Naive thymus-derived CD4-positive, alpha-beta T cell (primary cell): ENCODE results near the gene PLD4. TPM values are rescaled to one million over a fixed set of nuclear protein-coding genes. Genes with fewer than 3 reads are reported as not detected.
"Not testable (repeated sequence)": the region's sequence is repeated elsewhere in the genome, so short reads cannot be mapped to it uniquely, and the experiment has no call there.

Source experiments
- ATAC-seq: fragments of 150-1000 bp; cut with Tn5 transposase; 2 replicates; pipeline ENCODE4 v1.10.0; 2021; ENCODE audit warnings: mild to moderate bottlenecking, moderate library complexity
- CTCF ChIA-PET: fragments of 350-600 bp; sonication (Branson Sonifier 250); formaldehyde crosslinking; loops from one replicate; lab custom pipeline; 2021; ENCODE audit warnings: antibody characterized with exemption; lab: Charles Lee
- POLR2A ChIA-PET: fragments of 350-600 bp; sonication (Branson Sonifier 250); formaldehyde crosslinking; loops from one replicate; lab custom pipeline; 2021; ENCODE audit warnings: antibody characterized with exemption, inconsistent platforms; lab: Charles Lee
- DNase-seq, 9 donors: peaks; one replicate each; pipeline versions ENCODE4 v3.0.0 to v3.0.0-alpha.2; 2020 to 2022; ENCODE audit warnings: mixed read lengths in 1 of 9
- H3K27ac ChIP-seq: one replicate; pipeline ENCODE4 v1.7.0; 2013; ENCODE audit warnings: mild to moderate bottlenecking, low read depth, low read length, moderate library complexity
- H3K27me3 ChIP-seq, 2 donors: one replicate each; pipeline ENCODE4 v1.7.0; 2013; ENCODE audit warnings: low read length in 2 of 2, mild to moderate bottlenecking in 2 of 2, moderate library complexity in 2 of 2; ENCODE audit not compliant: control insufficient read depth in 2 of 2, insufficient read depth in 2 of 2
- H3K36me3 ChIP-seq, 3 experiments: 1 replicate in 2 of 3; 2 replicates in 1 of 3; pipeline ENCODE4 v1.7.0; 2013; ENCODE audit warnings: low read length in 3 of 3, mild to moderate bottlenecking in 3 of 3, moderate library complexity in 1 of 3; ENCODE audit not compliant: insufficient read depth in 3 of 3, control insufficient read depth in 2 of 3
- H3K4me1 ChIP-seq, 2 donors: one replicate each; pipeline ENCODE4 v1.7.0; 2013; ENCODE audit warnings: low read length in 2 of 2, mild to moderate bottlenecking in 2 of 2, moderate library complexity in 1 of 2; ENCODE audit not compliant: control insufficient read depth in 2 of 2, insufficient read depth in 2 of 2
- H3K4me3 ChIP-seq: 2 replicates; pipeline ENCODE4 v1.7.0; 2013; ENCODE audit warnings: mild to moderate bottlenecking, low read length
- H3K9me3 ChIP-seq, 3 experiments: 1 replicate in 2 of 3; 2 replicates in 1 of 3; pipeline ENCODE4 v1.7.0; 2013; ENCODE audit warnings: low read length in 3 of 3; ENCODE audit not compliant: control insufficient read depth in 2 of 3
- H3K27ac Mint-ChIP-seq, 9 donors: one replicate each; pipeline ENCODE4 v1.8.0; 2020 to 2022; ENCODE audit warnings: mixed read lengths in 9 of 9, mild to moderate bottlenecking in 8 of 9, moderate library complexity in 5 of 9, inconsistent platforms in 2 of 9
- H3K27me3 Mint-ChIP-seq, 5 donors: one replicate each; pipeline ENCODE4 v1.8.0; 2021 to 2022; ENCODE audit warnings: mixed read lengths in 5 of 5, mild to moderate bottlenecking in 1 of 5
- H3K36me3 Mint-ChIP-seq, 5 donors: one replicate each; pipeline ENCODE4 v1.8.0; 2020 to 2022; ENCODE audit warnings: mixed read lengths in 5 of 5, mild to moderate bottlenecking in 3 of 5, inconsistent platforms in 1 of 5
- H3K4me1 Mint-ChIP-seq, 7 donors: one replicate each; pipeline ENCODE4 v1.8.0; 2020 to 2022; ENCODE audit warnings: mixed read lengths in 7 of 7, mild to moderate bottlenecking in 3 of 7, inconsistent platforms in 1 of 7
- H3K4me3 Mint-ChIP-seq, 10 donors: one replicate each; pipeline ENCODE4 v1.8.0; 2020 to 2022; ENCODE audit warnings: mild to moderate bottlenecking in 10 of 10, mixed read lengths in 10 of 10, moderate library complexity in 6 of 10, inconsistent platforms in 2 of 10
- H3K9me3 Mint-ChIP-seq, 11 donors: one replicate each; pipeline ENCODE4 v1.8.0; 2020 to 2022; ENCODE audit warnings: mixed read lengths in 11 of 11, mild to moderate bottlenecking in 4 of 11, inconsistent platforms in 1 of 11, moderate library complexity in 1 of 11
- intact Hi-C, 2 donors: fragments of 100-400 bp; cut with micrococcal nuclease; formaldehyde crosslinking; loops; one replicate each; pipeline ENCODE4 v1.15.1; 2023
- polyA plus RNA-seq, 2 donors: library from polyadenylated mRNA; unstranded; fragments of 300-500 nt; fragmentation: Illumina TruSeq; gene quantifications; one replicate each; pipeline ENCODE4 v1.2.3, GENCODE V29; 2021
- total RNA-seq, 6 experiments: library from RNA in 5 of 6; stranded (reverse) in 5 of 6; gene quantifications; 1 replicate in 5 of 6; 2 replicates in 1 of 6; pipeline ENCODE4 v1.2.3 and lab custom pipeline; 2021 to 2026

PLD4 gene
- total and polyA plus RNA-seq, 7 experiments from 2014 or later = 0.10 to 32.0 (median 0.80) TPM; not detected in 1

GRCh38 chr14:104938960-104939359 lies 14.3 kb downstream of the PLD4 start:
- H3K36me3 Mint-ChIP-seq = peaks cover 0 to 4% (median 0%) of the 10 kb centered on the region in 5 donors
- Histone ChIP-seq H3K27ac (no peak overlapping the region), H3K36me3 (no peaks in the 10 kb centered on the region), H3K9me3 (no peaks in the 10 kb centered on the region), H3K4me1 (peaks cover 0 to 4% of the 10 kb centered on the region in 2 donors), H3K27me3 (no peaks in the 10 kb centered on the region), H3K4me3 (no peak overlapping the region)
- intact Hi-C loops = no loop called here
- ATAC-seq = no peak
- DNase-seq = no peak
- ChIA-PET POLR2A (no interaction called here), CTCF (interaction anchor here (0.9 kb wide), 1 partner anchor 10 kb away, joined by 3 read pairs; no protein-coding TSS in a partner anchor)
- no peaks in the 10 kb centered on the region for H3K9me3 Mint-ChIP-seq
- no peak overlapping the region for H3K27ac Mint-ChIP-seq
- H3K4me1 Mint-ChIP-seq = peaks cover 4 to 11% (median 8%) of the 10 kb centered on the region in 7 donors
- no peak overlapping the region for H3K4me3 Mint-ChIP-seq
- peaks cover 0 to 40% (median 3%) of the 10 kb centered on the region in 5 donors for H3K27me3 Mint-ChIP-seq

DNA sequence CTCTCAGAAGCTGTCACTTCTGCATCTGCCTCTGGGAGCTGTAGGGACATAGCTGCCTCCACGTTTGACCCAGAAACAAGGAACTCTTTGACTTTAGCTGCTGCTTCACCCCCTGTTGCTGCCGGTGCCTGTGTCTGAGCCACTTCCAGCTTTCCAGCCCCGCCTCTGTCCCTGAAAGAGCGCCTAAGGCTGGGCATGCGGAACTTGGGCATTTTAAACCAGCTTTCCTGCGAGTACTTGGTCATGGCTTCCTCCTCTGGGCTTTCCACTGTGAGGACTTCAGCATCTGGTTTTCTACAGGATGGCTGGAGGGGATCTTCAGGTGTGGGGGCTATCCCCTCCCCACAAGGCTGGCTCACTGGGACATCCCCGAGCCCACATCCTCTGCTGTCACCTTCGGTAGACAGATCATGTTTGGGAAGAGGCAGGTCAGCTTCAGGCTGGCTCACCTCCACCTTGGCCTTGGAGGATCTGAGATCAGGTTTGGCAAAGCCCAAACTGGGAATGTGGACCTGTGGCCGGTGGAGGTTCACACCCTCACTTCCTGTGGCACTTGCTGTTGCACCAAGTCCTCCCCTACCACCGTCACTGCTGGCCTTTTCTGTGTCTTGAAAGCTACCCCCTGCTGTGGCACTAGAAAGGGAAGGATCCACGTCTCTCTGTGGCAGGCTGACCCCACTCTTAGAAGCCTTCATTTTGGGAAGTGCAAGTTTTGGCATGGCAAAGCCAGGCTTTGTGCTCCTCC lies 15.2 kb downstream of the PLD4 start:
- H3K27me3 ChIP-seq = no peaks in the 10 kb centered on the region
- Mint-ChIP-seq H3K9me3 (no peaks in the 10 kb centered on the region), H3K36me3 (no peaks in the 10 kb centered on the region), H3K27ac (no peak overlapping the region), H3K4me3 (no peak overlapping the region), H3K27me3 (peaks cover 0 to 32% (median 3%) of the 10 kb centered on the region in 5 donors), H3K4me1 (peaks cover 0 to 3% (median under 1%) of the 10 kb centered on the region in 7 donors)
- no peak for ATAC-seq
- H3K4me3 ChIP-seq = no peak overlapping the region
- no peak overlapping the region for H3K27ac ChIP-seq
- CTCF ChIA-PET = interaction anchor here (0.9 kb wide), 1 partner anchor 11 kb away, joined by 3 read pairs; no protein-coding TSS in a partner anchor
- no peaks in the 10 kb centered on the region for H3K36me3 ChIP-seq
- DNase-seq = no peak
- POLR2A ChIA-PET = no interaction called here
- no peaks in the 10 kb centered on the region for H3K4me1 ChIP-seq
- intact Hi-C loops = no loop called here
- no peaks in the 10 kb centered on the region for H3K9me3 ChIP-seq

- ATAC-seq (no peak), DNase-seq (no peak)
- Mint-ChIP-seq H3K9me3 (no peaks in the 10 kb centered on the region), H3K27me3 (peaks cover 0 to 25% (median 3%) of the 10 kb centered on the region in 5 donors), H3K4me1 (no peaks in the 10 kb centered on the region), H3K4me3 (no peak overlapping the region), H3K36me3 (no peaks in the 10 kb centered on the region), H3K27ac (no peak overlapping the region)
- intact Hi-C loops = no loop called here
- H3K9me3 ChIP-seq = no peaks in the 10 kb centered on the region
- no peaks in the 10 kb centered on the region for H3K27me3 ChIP-seq
- ChIA-PET POLR2A (no interaction called here), CTCF (interaction anchor here (0.6 kb wide), 1 partner anchor 124 kb away, joined by 3 read pairs; the partner anchor contains the start of gene GPR132)
- H3K4me3 ChIP-seq = no peak overlapping the region
- no peaks in the 10 kb centered on the region for H3K4me1 ChIP-seq
- H3K27ac ChIP-seq = no peak overlapping the region
- H3K36me3 ChIP-seq = no peaks in the 10 kb centered on the region
Measured at GRCh38 chr14:104940526-104941150, 16.0 kb downstream of the PLD4 start.

DNA sequence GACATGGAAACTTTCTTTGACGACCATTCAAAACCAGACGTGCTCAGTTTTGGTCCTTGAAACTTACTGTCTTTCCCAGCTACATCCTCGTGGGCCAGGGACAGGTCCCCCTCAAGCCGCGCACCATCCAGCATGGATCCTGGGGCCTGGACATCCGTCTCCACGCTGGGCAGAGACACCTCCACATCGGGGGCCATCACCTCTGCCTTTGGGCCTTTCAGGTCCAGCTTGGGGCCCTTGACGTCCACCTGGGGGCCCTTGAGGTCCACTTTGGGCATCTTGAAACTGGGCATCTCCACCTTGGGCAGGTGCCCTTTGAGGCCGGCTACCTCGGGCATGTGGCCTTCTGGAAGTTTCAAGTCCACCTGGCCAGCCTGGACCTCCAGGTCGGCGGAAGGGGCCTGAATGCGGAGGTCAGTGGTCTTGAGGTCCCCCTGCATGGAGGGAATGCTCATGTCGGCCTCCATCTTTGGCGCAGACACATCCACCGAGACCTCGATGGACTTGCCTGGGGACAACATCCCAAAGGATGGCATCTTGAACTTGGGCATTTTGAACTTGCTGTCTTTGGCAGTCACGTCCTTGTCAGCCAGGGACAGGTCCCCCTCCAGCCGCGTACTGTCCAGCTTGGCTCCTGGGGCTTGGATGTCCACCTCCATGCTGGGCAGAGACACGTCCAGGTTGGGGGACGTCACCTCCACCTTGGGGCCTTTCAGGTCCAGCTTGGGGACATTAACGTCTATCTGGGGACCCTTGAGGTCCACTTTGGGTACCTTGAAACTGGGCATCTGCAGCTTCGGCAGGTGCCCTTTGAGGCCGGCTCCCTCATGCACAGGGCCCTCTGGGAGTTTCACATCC lies 17.1 kb downstream of the PLD4 start:
- DNase-seq (no peak), ATAC-seq (no peak)
- Histone ChIP-seq H3K27me3 (no peaks in the 10 kb centered on the region), H3K4me3 (no peak overlapping the region), H3K36me3 (no peaks in the 10 kb centered on the region), H3K9me3 (no peaks in the 10 kb centered on the region), H3K4me1 (no peaks in the 10 kb centered on the region), H3K27ac (no peak overlapping the region)
- H3K4me1 Mint-ChIP-seq = no peaks in the 10 kb centered on the region
- H3K27ac Mint-ChIP-seq = no peak overlapping the region
- intact Hi-C loops = no loop called here
- H3K4me3 Mint-ChIP-seq = no peak overlapping the region
- ChIA-PET POLR2A (no interaction called here), CTCF (no interaction called here)
- H3K9me3 Mint-ChIP-seq = no peaks in the 10 kb centered on the region
- peaks cover 0 to 22% (median 3%) of the 10 kb centered on the region in 5 donors for H3K27me3 Mint-ChIP-seq
- no peaks in the 10 kb centered on the region for H3K36me3 Mint-ChIP-seq

- intact Hi-C loops = no loop called here
- H3K4me1 ChIP-seq = no peaks in the 10 kb centered on the region
- Mint-ChIP-seq H3K4me1 (no peaks in the 10 kb centered on the region), H3K27me3 (peaks cover 0 to 18% (median 3%) of the 10 kb centered on the region in 5 donors), H3K9me3 (no peaks in the 10 kb centered on the region), H3K36me3 (no peaks in the 10 kb centered on the region), H3K27ac (no peak overlapping the region), H3K4me3 (no peak overlapping the region)
- H3K36me3 ChIP-seq = no peaks in the 10 kb centered on the region
- ChIA-PET POLR2A (no interaction called here), CTCF (no interaction called here)
- DNase-seq (no peak), ATAC-seq (no peak)
- no peak overlapping the region for H3K4me3 ChIP-seq
- H3K27ac ChIP-seq = no peak overlapping the region
- H3K9me3 ChIP-seq = no peaks in the 10 kb centered on the region
- H3K27me3 ChIP-seq = no peaks in the 10 kb centered on the region
Measured at GRCh38 chr14:104942586-104942985, 17.9 kb downstream of the PLD4 start.

DNA sequence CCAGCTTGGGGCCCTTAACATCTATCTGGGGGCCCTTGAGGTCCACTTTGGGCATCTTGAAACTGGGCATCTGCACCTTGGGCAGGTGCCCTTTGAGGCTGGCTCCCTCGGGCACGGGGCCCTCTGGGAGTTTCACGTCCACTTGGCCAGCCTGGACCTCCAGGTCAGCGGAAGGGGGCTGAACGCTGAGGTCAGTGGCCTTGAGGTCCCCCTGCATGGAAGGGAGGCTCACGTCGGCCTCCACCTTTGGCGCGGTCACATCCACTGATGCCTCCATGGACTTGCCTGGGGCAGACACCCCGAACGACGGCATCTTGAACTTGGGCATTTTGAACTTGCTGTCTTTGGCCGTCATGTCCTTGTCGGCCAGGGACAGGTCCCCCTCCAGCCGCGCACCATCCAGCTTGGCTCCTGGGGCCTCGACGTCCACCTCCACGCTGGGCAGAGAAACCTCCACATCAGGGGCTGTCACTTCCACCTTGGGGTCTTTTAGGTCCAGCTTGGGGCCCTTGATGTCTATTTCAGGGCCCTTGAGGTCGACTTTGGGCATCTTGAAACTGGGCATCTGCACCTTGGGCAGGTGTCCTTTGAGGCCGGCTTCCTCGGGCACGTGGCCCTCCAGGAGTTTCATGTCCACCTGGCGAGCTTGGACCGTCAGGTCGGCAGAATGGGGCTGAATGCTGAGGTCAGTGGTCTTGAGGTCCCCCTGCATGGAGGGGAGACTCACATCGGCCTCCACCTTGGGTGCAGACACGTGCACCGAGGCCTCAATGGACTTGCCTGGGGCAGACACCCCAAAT lies 18.7 kb downstream of the PLD4 start:
- intact Hi-C loops, H3K9me3 Mint-ChIP-seq, H3K27me3 ChIP-seq, ATAC-seq, H3K4me1 Mint-ChIP-seq, H3K36me3 Mint-ChIP-seq, CTCF ChIA-PET, H3K4me3 Mint-ChIP-seq, H3K27ac ChIP-seq, H3K27ac Mint-ChIP-seq, H3K36me3 ChIP-seq, H3K4me3 ChIP-seq, H3K9me3 ChIP-seq, H3K4me1 ChIP-seq, POLR2A ChIA-PET, DNase-seq: not testable (repeated sequence)
- peaks cover 0 to 12% (median 0%) of the 10 kb centered on the region in 5 donors for H3K27me3 Mint-ChIP-seq
